ENCODE measurements around the gene FBXW9. TPM values are rescaled to one million over a fixed set of nuclear protein-coding genes. Genes with fewer than 3 reads are reported as not detected.

Gene FBXW9
- total and polyA plus RNA-seq, 12 donors = 1.2 to 4.6 (median 2.1) TPM

- Histone ChIP-seq H3K9me3 (no peaks in the 10 kb centered on the region), H3K27ac (peak overlapping the region in 7 of 10 donors; percentile 84 to 100 (median 94)), H3K4me3 (peak overlapping the region; percentile 73 to 97 (median 85)), H3K27me3 (no peaks in the 10 kb centered on the region), H3K36me3 (peaks cover 0 to 48% (median 14%) of the 10 kb centered on the region in 9 donors), H3K4me1 (peaks cover 17 to 55% (median 41%) of the 10 kb centered on the region in 9 donors)
- no peak for ATAC-seq
- no peak for DNase-seq
- intact Hi-C loops (cut with DNase I) = loop anchor here in 2 of 10 donors (5.0 kb wide), 1 partner anchor 106 kb away; no protein-coding TSS in a partner anchor
- 68 to 72% methylated on average over 8 of the region's 8 CpGs for WGBS, 2 donors
- no peak for TF ChIP-seq CTCF (IDR thresholded peaks at IDR 0.05)
Measured at GRCh38 chr19:12668346-12668745, 28.1 kb downstream of the FBXW9 start.

GRCh38 chr19:12667731-12668302 lies 28.6 kb downstream of the FBXW9 start:
- intact Hi-C loops (cut with DNase I) = loop anchor here in 2 of 10 donors (5.0 kb wide), 1 partner anchor 106 kb away; no protein-coding TSS in a partner anchor
- H3K4me3 ChIP-seq = peak overlapping the region in 6 of 10 donors; percentile 78 to 93 (median 86)
- ATAC-seq (no peak), DNase-seq (no peak)
- H3K36me3 ChIP-seq = peaks cover 0 to 48% (median 15%) of the 10 kb centered on the region in 9 donors
- TF ChIP-seq CTCF (IDR thresholded peaks at IDR 0.05) = no peak
- no peaks in the 10 kb centered on the region for H3K27me3 ChIP-seq
- peaks cover 17 to 55% (median 41%) of the 10 kb centered on the region in 9 donors for H3K4me1 ChIP-seq
- WGBS, 2 donors = 76 to 79% methylated on average over 4 of the region's 4 CpGs
- H3K9me3 ChIP-seq = no peaks in the 10 kb centered on the region
- no peak overlapping the region for H3K27ac ChIP-seq

- Histone ChIP-seq H3K4me3 (peak within 1 kb of the TSS; percentile 65 to 99 (median 89)), H3K36me3 (peaks cover 0 to 50% (median 18%) of the 10 kb centered on the region in 9 donors), H3K27ac (peak within 1 kb of the TSS in 9 of 10 donors; percentile 68 to 91 (median 80)), H3K4me1 (peaks cover 17 to 51% (median 41%) of the 10 kb centered on the region in 9 donors), H3K27me3 (no peaks in the 10 kb centered on the region), H3K9me3 (no peaks in the 10 kb centered on the region)
- peak in 1 of 9 donors; percentile 4 for TF ChIP-seq CTCF (IDR thresholded peaks at IDR 0.05)
- 1% methylated on average over 46 of the region's 46 CpGs for WGBS, 2 donors
- DNase-seq = peak; percentile 76 to 78
- intact Hi-C loops (cut with DNase I) = loop anchor here in 2 of 10 donors (5.0 kb wide), 1 partner anchor 104 kb away; no protein-coding TSS in a partner anchor
- ATAC-seq = peak; percentile 83 to 90 (median 88)
Measured at GRCh38 chr19:12666265-12667048, 30.0 kb downstream of the FBXW9 start, which contains the start of the genes MAN2B1 and WDR83. Gene MAN2B1, minus strand, starts transcription at chr19:12666742. Its CDS starts 41 bp downstream, at chr19:12666701. Gene WDR83, plus strand, starts transcription at chr19:12666807. Its CDS starts 2,984 bp downstream, at chr19:12669791.

- peak overlapping the region in 4 of 10 donors; percentile 4 to 91 (median 80) for H3K27ac ChIP-seq
- peak overlapping the region; percentile 65 to 99 (median 89) for H3K4me3 ChIP-seq
- H3K9me3 ChIP-seq = no peaks in the 10 kb centered on the region
- no peak for TF ChIP-seq CTCF (IDR thresholded peaks at IDR 0.05)
- WGBS, 2 donors = 60 to 68% methylated on average over 12 of the region's 12 CpGs
- H3K36me3 ChIP-seq = peaks cover 0 to 51% (median 24%) of the 10 kb centered on the region in 9 donors
- intact Hi-C loops (cut with DNase I) = loop anchor here in 2 of 10 donors (5.0 kb wide), 1 partner anchor 103 kb away; no protein-coding TSS in a partner anchor
- H3K27me3 ChIP-seq = no peaks in the 10 kb centered on the region
- DNase-seq (no peak), ATAC-seq (peak in 1 of 8 donors; percentile 0)
- peaks cover 17 to 49% (median 38%) of the 10 kb centered on the region in 9 donors for H3K4me1 ChIP-seq
Measured at GRCh38 chr19:12665671-12666264, 30.7 kb downstream of the FBXW9 start.

All from heart right ventricle (tissue), 16 donors.